ENCODE results near the gene PLPPR1.

GRCh38 chr9:101117161-101117560 lies 88.6 kb downstream of the PLPPR1 start:
- TF ChIP-seq CTCF (IDR thresholded peaks at IDR 0.05) (no peak), EP300 (IDR thresholded peaks at IDR 0.05; ENCODE audit: low read depth) (no peak)

Data from transverse colon (tissue), 3 donors.